A673 (cell line): Measurements from ENCODE around the gene MAP10.

Source experiments
- CTCF ChIP-seq: fragments of 300-800, 200-600 bp; sonication (generic); conservative IDR thresholded peaks from 2 replicates; pipeline ENCODE4 v1.5.1; 2017; ENCODE audit warnings: low read depth, mild to moderate bottlenecking, antibody characterized with exemption, low read length, moderate library complexity, mixed read lengths
- EZH2 ChIP-seq: fragments of 200-600 bp; sonication (generic); IDR thresholded peaks from 2 replicates; pipeline ENCODE4 v1.6.1; 2017; ENCODE audit warnings: borderline replicate concordance, low read depth, mild to moderate bottlenecking, mixed read lengths, antibody characterized with exemption, low read length; ENCODE audit not compliant: poor library complexity, severe bottlenecking

- TF ChIP-seq CTCF (no peak), EZH2 (no peak)
Measured at GRCh38 chr1:232845406-232845955, 40.3 kb downstream of the MAP10 start.
